ENCODE measurements around the gene TBC1D20.
A peak's percentile ranks its signal among the peaks of the same experiment; 100 is the strongest.

TBC1D20 gene

GRCh38 chr20:415820-416322, 46.5 kb downstream of the TBC1D20 start:
- Histone ChIP-seq H4K91ac (ENCODE audit: low read length) (no peak overlapping the region), H3K4me1 (ENCODE audit: control insufficient read depth, insufficient read depth, low read depth, low read length) (peaks cover 2% of the 10 kb centered on the region), H3K36me3 (ENCODE audit: control insufficient read depth in 1 of 2, insufficient read depth in 2 of 2, low read depth in 1 of 2, low read length in 2 of 2) (peaks cover 45 to 58% of the 10 kb centered on the region in 2 experiments), H2AK5ac (ENCODE audit: low read length, severe bottlenecking) (no peak overlapping the region), H2AFZ (ENCODE audit: low read depth, low read length) (no peak overlapping the region), H4K8ac (ENCODE audit: low read length) (no peak overlapping the region), H2BK120ac (ENCODE audit: low read depth, low read length) (no peak overlapping the region), H3K23ac (ENCODE audit: low read length in 2 of 2) (no peak overlapping the region), H3K18ac (ENCODE audit: low read depth in 1 of 2, low read length in 2 of 2) (no peak overlapping the region), H3K4me3 (ENCODE audit: insufficient read depth in 1 of 2, low read depth in 1 of 2, low read length in 2 of 2) (no peak overlapping the region), H2BK15ac (ENCODE audit: low read depth, poor library complexity, severe bottlenecking) (no peak overlapping the region), H2BK5ac (ENCODE audit: low read depth, low read length, poor library complexity, severe bottlenecking) (no peak overlapping the region), H3K27me3 (ENCODE audit: control insufficient read depth in 1 of 2, insufficient read depth in 1 of 2, low read length in 2 of 2) (no peaks in the 10 kb centered on the region), H3K14ac (ENCODE audit: low read length in 2 of 2) (no peak overlapping the region), H2BK12ac (ENCODE audit: low read length in 2 of 2) (no peak overlapping the region), H3K4me2 (ENCODE audit: low read length, poor library complexity, severe bottlenecking) (no peak overlapping the region), H3K4ac (ENCODE audit: low read depth in 1 of 2, low read length in 2 of 2) (no peak overlapping the region), H3K79me1 (replicated peaks; ENCODE audit: low read length, poor library complexity, severe bottlenecking) (peaks cover 24% of the 10 kb centered on the region), H3K9ac (ENCODE audit: low read length) (no peak overlapping the region), H3K9me3 (ENCODE audit: control insufficient read depth, low read length) (no peaks in the 10 kb centered on the region), H3K27ac (ENCODE audit: low read length, poor library complexity, severe bottlenecking) (no peak overlapping the region)
- no peak for DNase-seq
- WGBS: over 99% methylated on average over 11 of the region's 13 CpGs

- Histone ChIP-seq H3K36me3 (ENCODE audit: control insufficient read depth in 1 of 2, insufficient read depth in 2 of 2, low read depth in 1 of 2, low read length in 2 of 2) (peaks cover 36 to 58% of the 10 kb centered on the region in 2 experiments), H3K27ac (ENCODE audit: low read length, poor library complexity, severe bottlenecking) (no peak overlapping the region), H3K18ac (ENCODE audit: low read depth in 1 of 2, low read length in 2 of 2) (no peak overlapping the region), H2AK5ac (ENCODE audit: low read length, severe bottlenecking) (no peak overlapping the region), H2BK12ac (ENCODE audit: low read length in 2 of 2) (no peak overlapping the region), H3K14ac (ENCODE audit: low read length in 2 of 2) (no peak overlapping the region), H2BK15ac (ENCODE audit: low read depth, poor library complexity, severe bottlenecking) (no peak overlapping the region), H2BK5ac (ENCODE audit: low read depth, low read length, poor library complexity, severe bottlenecking) (no peak overlapping the region), H3K4me3 (ENCODE audit: insufficient read depth in 1 of 2, low read depth in 1 of 2, low read length in 2 of 2) (no peak overlapping the region), H4K91ac (ENCODE audit: low read length) (no peak overlapping the region), H2BK120ac (ENCODE audit: low read depth, low read length) (no peak overlapping the region), H3K27me3 (ENCODE audit: control insufficient read depth in 1 of 2, insufficient read depth in 1 of 2, low read length in 2 of 2) (no peaks in the 10 kb centered on the region), H3K9ac (ENCODE audit: low read length) (no peak overlapping the region), H3K9me3 (ENCODE audit: control insufficient read depth, low read length) (no peaks in the 10 kb centered on the region), H3K23ac (ENCODE audit: low read length in 2 of 2) (no peak overlapping the region), H3K4me2 (ENCODE audit: low read length, poor library complexity, severe bottlenecking) (no peak overlapping the region), H4K8ac (ENCODE audit: low read length) (no peak overlapping the region), H3K79me1 (replicated peaks; ENCODE audit: low read length, poor library complexity, severe bottlenecking) (peaks cover 20% of the 10 kb centered on the region), H3K4me1 (ENCODE audit: control insufficient read depth, insufficient read depth, low read depth, low read length) (peaks cover 6% of the 10 kb centered on the region), H3K4ac (ENCODE audit: low read depth in 1 of 2, low read length in 2 of 2) (no peak overlapping the region), H2AFZ (ENCODE audit: low read depth, low read length) (no peak overlapping the region)
- DNase-seq: no peak
- WGBS: 88% methylated on average over 1 of the region's 2 CpGs
Measured at GRCh38 chr20:414161-414560, 48.2 kb downstream of the TBC1D20 start.

- no peak overlapping the region for H2AK5ac ChIP-seq (ENCODE audit: low read length, severe bottlenecking)
- 100% methylated on average over 3 of the region's 3 CpGs for WGBS
- no peaks in the 10 kb centered on the region for H3K27me3 ChIP-seq (ENCODE audit: control insufficient read depth in 1 of 2, insufficient read depth in 1 of 2, low read length in 2 of 2)
- H4K91ac ChIP-seq (ENCODE audit: low read length): no peak overlapping the region
- DNase-seq: no peak
- no peak overlapping the region for H3K27ac ChIP-seq (ENCODE audit: low read length, poor library complexity, severe bottlenecking)
- no peak overlapping the region for H3K18ac ChIP-seq (ENCODE audit: low read depth in 1 of 2, low read length in 2 of 2)
- no peak overlapping the region for H3K4me3 ChIP-seq (ENCODE audit: insufficient read depth in 1 of 2, low read depth in 1 of 2, low read length in 2 of 2)
- H3K79me1 ChIP-seq (replicated peaks; ENCODE audit: low read length, poor library complexity, severe bottlenecking): peaks cover 21% of the 10 kb centered on the region
- H2BK15ac ChIP-seq (ENCODE audit: low read depth, poor library complexity, severe bottlenecking): no peak overlapping the region
- no peak overlapping the region for H2BK120ac ChIP-seq (ENCODE audit: low read depth, low read length)
- H3K4me2 ChIP-seq (ENCODE audit: low read length, poor library complexity, severe bottlenecking): no peak overlapping the region
- H3K4ac ChIP-seq (ENCODE audit: low read depth in 1 of 2, low read length in 2 of 2): no peak overlapping the region
- no peak overlapping the region for H3K14ac ChIP-seq (ENCODE audit: low read length in 2 of 2)
- H3K36me3 ChIP-seq (ENCODE audit: control insufficient read depth in 1 of 2, insufficient read depth in 2 of 2, low read depth in 1 of 2, low read length in 2 of 2): peaks cover 27 to 41% of the 10 kb centered on the region in 2 experiments
- H2BK12ac ChIP-seq (ENCODE audit: low read length in 2 of 2): no peak overlapping the region
- no peak overlapping the region for H2AFZ ChIP-seq (ENCODE audit: low read depth, low read length)
- H3K9me3 ChIP-seq (ENCODE audit: control insufficient read depth, low read length): no peaks in the 10 kb centered on the region
- H4K8ac ChIP-seq (ENCODE audit: low read length): no peak overlapping the region
- no peak overlapping the region for H3K9ac ChIP-seq (ENCODE audit: low read length)
- no peak overlapping the region for H2BK5ac ChIP-seq (ENCODE audit: low read depth, low read length, poor library complexity, severe bottlenecking)
- peaks cover 8% of the 10 kb centered on the region for H3K4me1 ChIP-seq (ENCODE audit: control insufficient read depth, insufficient read depth, low read depth, low read length)
- H3K23ac ChIP-seq (ENCODE audit: low read length in 2 of 2): no peak overlapping the region
Measured at GRCh38 chr20:412081-412480, 50.3 kb downstream of the TBC1D20 start.

- Histone ChIP-seq H4K8ac (ENCODE audit: low read length) (peak overlapping the region; percentile 5), H3K4me3 (ENCODE audit: insufficient read depth in 1 of 2, low read depth in 1 of 2, low read length in 2 of 2) (peak overlapping the region in 1 of 2 experiments; percentile 99), H3K79me1 (replicated peaks; ENCODE audit: low read length, poor library complexity, severe bottlenecking) (peaks cover 16% of the 10 kb centered on the region), H3K23ac (ENCODE audit: low read length in 2 of 2) (no peak overlapping the region), H2BK12ac (ENCODE audit: low read length in 2 of 2) (no peak overlapping the region), H2AK5ac (ENCODE audit: low read length, severe bottlenecking) (peak overlapping the region; percentile 51), H3K4me2 (ENCODE audit: low read length, poor library complexity, severe bottlenecking) (peak overlapping the region; percentile 94), H3K4me1 (ENCODE audit: control insufficient read depth, insufficient read depth, low read depth, low read length) (peaks cover 10% of the 10 kb centered on the region), H3K9me3 (ENCODE audit: control insufficient read depth, low read length) (no peaks in the 10 kb centered on the region), H3K14ac (ENCODE audit: low read length in 2 of 2) (peak overlapping the region in 1 of 2 experiments; percentile 94), H3K18ac (ENCODE audit: low read depth in 1 of 2, low read length in 2 of 2) (no peak overlapping the region), H4K91ac (ENCODE audit: low read length) (peak overlapping the region; percentile 9), H2BK5ac (ENCODE audit: low read depth, low read length, poor library complexity, severe bottlenecking) (no peak overlapping the region), H2AFZ (ENCODE audit: low read depth, low read length) (no peak overlapping the region), H2BK120ac (ENCODE audit: low read depth, low read length) (no peak overlapping the region), H3K27ac (ENCODE audit: low read length, poor library complexity, severe bottlenecking) (no peak overlapping the region), H3K27me3 (ENCODE audit: control insufficient read depth in 1 of 2, insufficient read depth in 1 of 2, low read length in 2 of 2) (no peaks in the 10 kb centered on the region), H3K36me3 (ENCODE audit: control insufficient read depth in 1 of 2, insufficient read depth in 2 of 2, low read depth in 1 of 2, low read length in 2 of 2) (peaks cover 23 to 31% of the 10 kb centered on the region in 2 experiments), H2BK15ac (ENCODE audit: low read depth, poor library complexity, severe bottlenecking) (no peak overlapping the region), H3K9ac (ENCODE audit: low read length) (peak overlapping the region; percentile 99), H3K4ac (ENCODE audit: low read depth in 1 of 2, low read length in 2 of 2) (no peak overlapping the region)
- DNase-seq: no peak
- WGBS: 96% methylated on average over 14 of the region's 14 CpGs
Measured at GRCh38 chr20:409697-410559, 52.4 kb downstream of the TBC1D20 start.
